Thymus (tissue), 11 donors: ENCODE measurements around the gene EMC10. TPM values are rescaled to one million over a fixed set of nuclear protein-coding genes. Genes with fewer than 3 reads are reported as not detected.
"Not testable (repeated sequence)": the region's sequence is repeated elsewhere in the genome, so short reads cannot be mapped to it uniquely, and the experiment has no call there.

Experiments used
- DNase-seq, 9 donors: peaks; one replicate each; pipeline ENCODE4 v3.0.0-alpha.2; 2013; ENCODE audit warnings: low spot score in 9 of 9, low read depth in 6 of 9, missing footprints in 1 of 9
- H3K27ac ChIP-seq, 2 donors: one replicate each; pipeline ENCODE4 v1.5.1; 2013; ENCODE audit warnings: control low read depth in 1 of 2, low read depth in 1 of 2, low read length in 1 of 2, mild to moderate bottlenecking in 1 of 2, moderate library complexity in 1 of 2
- H3K27me3 ChIP-seq, 2 donors: one replicate each; pipeline ENCODE4 v1.5.1; 2013; ENCODE audit warnings: low read length in 1 of 2; ENCODE audit not compliant: control insufficient read depth in 2 of 2, insufficient read depth in 1 of 2
- H3K36me3 ChIP-seq, 2 donors: one replicate each; pipeline ENCODE4 v1.5.1; 2013; ENCODE audit warnings: low read length in 1 of 2, mild to moderate bottlenecking in 1 of 2, moderate library complexity in 1 of 2; ENCODE audit not compliant: control insufficient read depth in 2 of 2, insufficient read depth in 2 of 2
- H3K4me1 ChIP-seq, 2 donors: one replicate each; pipeline ENCODE4 v1.5.1; 2013; ENCODE audit warnings: low read length in 2 of 2; ENCODE audit not compliant: control insufficient read depth in 2 of 2, insufficient read depth in 2 of 2
- H3K4me3 ChIP-seq, 2 donors: one replicate each; pipeline ENCODE4 v1.5.1; 2013; ENCODE audit warnings: low read length in 2 of 2, control low read depth in 1 of 2, mild to moderate bottlenecking in 1 of 2
- H3K9me3 ChIP-seq, 2 donors: one replicate each; pipeline ENCODE4 v1.5.1; 2013; ENCODE audit warnings: low read length in 1 of 2, mild to moderate bottlenecking in 1 of 2; ENCODE audit not compliant: control insufficient read depth in 2 of 2, insufficient read depth in 1 of 2
- WGBS: extraction: QIAGEN DNeasy Blood & Tissue Kit; methylation state at CpG from one replicate; pipeline ENCODE4 v1.1.7; 2013; 5-methylcytosine and 5-hydroxymethylcytosine counted together
- polyA plus RNA-seq: library from polyadenylated mRNA; stranded (reverse); fragments of 200-250 nt; gene quantifications from one replicate; pipeline ENCODE4 v1.2.3, GENCODE V29; 2013
- total RNA-seq: library from RNA; stranded (reverse); fragments of 120-200 nt; gene quantifications from one replicate; pipeline ENCODE4 v1.2.4, GENCODE V29; 2013
- donor health status: healthy.

The EMC10 gene
- total and polyA plus RNA-seq, 2 donors = 49.9 to 62.6 TPM

- no peaks in the 10 kb centered on the region for H3K9me3 ChIP-seq
- H3K4me3 ChIP-seq = no peak overlapping the region
- DNase-seq = no peak
- no peaks in the 10 kb centered on the region for H3K36me3 ChIP-seq
- H3K4me1 ChIP-seq = no peaks in the 10 kb centered on the region
- H3K27me3 ChIP-seq = peaks cover 0 to 2% of the 10 kb centered on the region in 2 donors
- no peak overlapping the region for H3K27ac ChIP-seq
- WGBS = 89% methylated on average over 18 of the region's 18 CpGs
Observed at GRCh38 chr19:50467566-50467965, 8.7 kb upstream of the EMC10 start.

GRCh38 chr19:50468818-50469217, 7.5 kb upstream of the EMC10 start:
- Histone ChIP-seq H3K27ac (no peak overlapping the region), H3K4me1 (no peaks in the 10 kb centered on the region), H3K4me3 (no peak overlapping the region), H3K36me3 (no peaks in the 10 kb centered on the region), H3K9me3 (no peaks in the 10 kb centered on the region), H3K27me3 (peaks cover 0 to 2% of the 10 kb centered on the region in 2 donors)
- WGBS = 91% methylated on average over 6 of the region's 6 CpGs
- no peak for DNase-seq

- H3K27ac ChIP-seq, DNase-seq, H3K27me3 ChIP-seq, H3K4me3 ChIP-seq, H3K4me1 ChIP-seq, H3K36me3 ChIP-seq: not testable (repeated sequence)
- peaks cover 0 to 14% of the 10 kb centered on the region in 2 donors for H3K9me3 ChIP-seq
- 78% methylated on average over 3 of the region's 3 CpGs for WGBS
Observed at GRCh38 chr19:50473336-50473735, 3.0 kb upstream of the EMC10 start.

GRCh38 chr19:50475101-50475568, 1.2 kb upstream of the EMC10 start:
- Histone ChIP-seq H3K4me1 (peaks cover 8% of the 10 kb centered on the region in 2 donors), H3K27ac (no peak overlapping the region), H3K36me3 (peaks cover 8 to 16% of the 10 kb centered on the region in 2 donors), H3K9me3 (peaks cover 0 to 25% of the 10 kb centered on the region in 2 donors), H3K27me3 (peaks cover 0 to 6% of the 10 kb centered on the region in 2 donors), H3K4me3 (no peak overlapping the region)
- DNase-seq = no peak
- WGBS = 92% methylated on average over 12 of the region's 12 CpGs

GRCh38 chr19:50475736-50476223, 527 bp upstream of the EMC10 start:
- H3K27me3 ChIP-seq = peaks cover 0 to 6% of the 10 kb centered on the region in 2 donors
- H3K4me3 ChIP-seq = peak overlapping the region in 1 of 2 donors; percentile 69
- H3K9me3 ChIP-seq = peaks cover 0 to 25% of the 10 kb centered on the region in 2 donors
- H3K4me1 ChIP-seq = peaks cover 8% of the 10 kb centered on the region in 2 donors
- 87% methylated on average over 29 of the region's 29 CpGs for WGBS
- H3K36me3 ChIP-seq = peaks cover 14 to 23% of the 10 kb centered on the region in 2 donors
- H3K27ac ChIP-seq = peak overlapping the region in 1 of 2 donors; percentile 35
- DNase-seq = no peak

GRCh38 chr19:50476907-50477238, 566 bp downstream of the EMC10 start:
- 22% methylated on average over 20 of the region's 20 CpGs for WGBS
- peak overlapping the region; percentile 69 to 71 for H3K4me3 ChIP-seq
- no peak for DNase-seq
- peaks cover 0 to 25% of the 10 kb centered on the region in 2 donors for H3K9me3 ChIP-seq
- H3K4me1 ChIP-seq = peaks cover 8% of the 10 kb centered on the region in 2 donors
- H3K27ac ChIP-seq = peak overlapping the region in 1 of 2 donors; percentile 83
- peaks cover 15 to 33% of the 10 kb centered on the region in 2 donors for H3K36me3 ChIP-seq
- H3K27me3 ChIP-seq = peaks cover 0 to 6% of the 10 kb centered on the region in 2 donors

- DNase-seq = no peak
- peaks cover 18 to 44% of the 10 kb centered on the region in 2 donors for H3K36me3 ChIP-seq
- H3K27me3 ChIP-seq = peaks cover 0 to 6% of the 10 kb centered on the region in 2 donors
- no peak overlapping the region for H3K4me3 ChIP-seq
- peaks cover 0 to 25% of the 10 kb centered on the region in 2 donors for H3K9me3 ChIP-seq
- peaks cover 8% of the 10 kb centered on the region in 2 donors for H3K4me1 ChIP-seq
- WGBS = 97% methylated on average over 17 of the region's 17 CpGs
- no peak overlapping the region for H3K27ac ChIP-seq
Observed at GRCh38 chr19:50477751-50478515, 1.6 kb downstream of the EMC10 start.

- peaks cover 0 to 25% of the 10 kb centered on the region in 2 donors for H3K9me3 ChIP-seq
- H3K4me3 ChIP-seq = no peak overlapping the region
- peaks cover 0 to 6% of the 10 kb centered on the region in 2 donors for H3K27me3 ChIP-seq
- H3K27ac ChIP-seq = no peak overlapping the region
- peaks cover 8% of the 10 kb centered on the region in 2 donors for H3K4me1 ChIP-seq
- 97% methylated on average over 19 of the region's 19 CpGs for WGBS
- peaks cover 24 to 44% of the 10 kb centered on the region in 2 donors for H3K36me3 ChIP-seq
- DNase-seq = no peak
Observed at GRCh38 chr19:50478901-50479715, 2.8 kb downstream of the EMC10 start.
